Hepatocyte (in vitro differentiated cells): Measurements from ENCODE around the gene ARL6IP4.
"Not testable (repeated sequence)": the region's sequence is repeated elsewhere in the genome, so short reads cannot be mapped to it uniquely, and the experiment has no call there.

Source experiments
- CTCF ChIP-seq: fragments of 200-600 bp; sonication (generic); IDR thresholded peaks from 2 replicates; pipeline ENCODE4 v1.5.1; 2016; ENCODE audit warnings: antibody characterized with exemption, mild to moderate bottlenecking; ENCODE audit not compliant: poor library complexity
- EZH2 ChIP-seq: fragments of 200-600 bp; sonication (generic); IDR thresholded peaks from 2 replicates; pipeline ENCODE4 v1.6.1; 2016; ENCODE audit warnings: antibody characterized with exemption, mild to moderate bottlenecking, borderline replicate concordance
- EZH2phosphoT487 ChIP-seq: fragments of 200-600 bp; sonication (generic); IDR thresholded peaks from one replicate; pipeline ENCODE4 v1.6.1; 2018; ENCODE audit warnings: antibody characterized with exemption, mild to moderate bottlenecking, low read depth, moderate library complexity; ENCODE audit not compliant: unreplicated experiment, severe bottlenecking

- TF ChIP-seq CTCF, EZH2phosphoT487, EZH2: not testable (repeated sequence)
Observed at GRCh38 chr12:123014473-123014872, 34.0 kb downstream of the ARL6IP4 start.
